Endothelial cell of umbilical vein (primary cell): Measurements from ENCODE around the gene NR3C1. TPM values are rescaled to one million over a fixed set of nuclear protein-coding genes. Genes with fewer than 3 reads are reported as not detected.

Experiments used
- BruUV-seq: library from RNA; stranded (reverse); fragments of 400-500 nt; replicated peaks from 2 replicates; lab custom pipeline; 2021; lab: Mats Ljungman, UMichigan
- CTCF ChIA-PET: fragments of 300-600, 350-600 bp; sonication (Branson Sonifier 250); formaldehyde crosslinking; loops from one replicate; lab custom pipeline; 2021; ENCODE audit warnings: antibody characterized with exemption, inconsistent platforms; lab: Charles Lee
- POLR2A ChIA-PET: fragments of 300-600, 350-600 bp; sonication (Branson Sonifier 250); formaldehyde crosslinking; loops from one replicate; lab custom pipeline; 2021; ENCODE audit warnings: antibody characterized with exemption, inconsistent platforms; lab: Charles Lee
- DNase-seq: peaks from one replicate; pipeline ENCODE4 v3.0.0-alpha.2; 2011; ENCODE audit warnings: low read depth, low spot score
- FAIRE-seq: peaks from 2 replicates; lab custom pipeline; 2011; peaks lifted over from hg19 to GRCh38; lab: Jason Lieb, UNC
- H2AFZ ChIP-seq: 2 replicates; pipeline ENCODE4 v1.6.0; 2012; ENCODE audit warnings: low read depth, low read length, control low read depth, inconsistent platforms
- H3K27ac ChIP-seq: 2 replicates; pipeline ENCODE4 v1.5.1; 2011; ENCODE audit warnings: low read depth, mild to moderate bottlenecking, control low read depth, low read length, moderate library complexity; ENCODE audit not compliant: insufficient read depth
- H3K27me3 ChIP-seq, 2 experiments: 2 replicates each; pipeline versions ENCODE4 v1.6.0 to v1.6.1; 2011; ENCODE audit warnings: low read length in 2 of 2, mixed read lengths in 1 of 2; ENCODE audit not compliant: control insufficient read depth in 2 of 2, insufficient read depth in 2 of 2
- H3K36me3 ChIP-seq, 2 experiments: 2 replicates in 1 of 2; 3 replicates in 1 of 2; pipeline ENCODE4 v1.5.1; 2011; ENCODE audit warnings: low read length in 2 of 2, mild to moderate bottlenecking in 1 of 2, moderate library complexity in 1 of 2; ENCODE audit not compliant: control insufficient read depth in 2 of 2, insufficient read depth in 2 of 2; ENCODE audit errors: extremely low read depth in 1 of 2
- H3K4me1 ChIP-seq: 3 replicates; pipeline ENCODE4 v1.5.1; 2011; ENCODE audit warnings: mild to moderate bottlenecking, low read length; ENCODE audit not compliant: control insufficient read depth, insufficient read depth; ENCODE audit errors: extremely low read depth
- H3K4me2 ChIP-seq: 2 replicates; pipeline ENCODE4 v1.6.1; 2011; ENCODE audit warnings: low read length, control low read depth, mixed read lengths; ENCODE audit not compliant: insufficient read depth
- H3K4me3 ChIP-seq, 3 experiments: fragments of 200-600 bp in 1 of 3; sonication (generic), shearing (Covaris generic) in 1 of 3; replicated peaks in 1 of 3; 2 replicates each; pipeline ENCODE4 v1.5.1; 2011 to 2016; ENCODE audit warnings: control low read depth in 3 of 3, low read length in 3 of 3, mild to moderate bottlenecking in 2 of 3, inconsistent platforms in 1 of 3, low read depth in 1 of 3, moderate library complexity in 1 of 3; ENCODE audit not compliant: insufficient read depth in 1 of 3
- H3K79me2 ChIP-seq: 2 replicates; pipeline ENCODE4 v1.6.0; 2012; ENCODE audit warnings: low read length, inconsistent platforms; ENCODE audit not compliant: control insufficient read depth, insufficient read depth
- H3K9ac ChIP-seq: replicated peaks from 2 replicates; pipeline ENCODE3; 2011; ENCODE audit warnings: low read length, control low read depth; ENCODE audit not compliant: insufficient read depth; ENCODE audit errors: extremely low read depth
- H3K9me1 ChIP-seq: replicated peaks from 3 replicates; pipeline ENCODE4 v1.6.0; 2011; ENCODE audit warnings: mild to moderate bottlenecking, low read length; ENCODE audit not compliant: control insufficient read depth, insufficient read depth; ENCODE audit errors: extremely low read depth
- H3K9me3 ChIP-seq: replicated peaks from 2 replicates; pipeline ENCODE4 v1.5.1; 2012; ENCODE audit warnings: low read length, inconsistent platforms; ENCODE audit not compliant: control insufficient read depth, insufficient read depth
- H4K20me1 ChIP-seq: replicated peaks from 2 replicates; pipeline ENCODE3; 2011; ENCODE audit warnings: mild to moderate bottlenecking, low read length; ENCODE audit not compliant: control insufficient read depth, insufficient read depth; ENCODE audit errors: extremely low read depth
- CTCF ChIP-seq, 2 donors: IDR thresholded peaks; 1 replicate in 1 of 2; 2 replicates in 1 of 2; pipeline ENCODE4 v1.5.1; 2011; ENCODE audit warnings: low read length in 2 of 2, mild to moderate bottlenecking in 2 of 2, moderate library complexity in 2 of 2, control low read depth in 1 of 2, inconsistent platforms in 1 of 2, low read depth in 1 of 2; ENCODE audit not compliant: insufficient read depth in 1 of 2; ENCODE audit errors: extremely low read depth in 1 of 2
- EZH2 ChIP-seq: IDR thresholded peaks from 2 replicates; pipeline ENCODE4 v1.6.1; 2012; ENCODE audit warnings: borderline replicate concordance, low read depth, mild to moderate bottlenecking, moderate library complexity, low read length, inconsistent platforms; ENCODE audit not compliant: severe bottlenecking
- FOS ChIP-seq: IDR thresholded peaks from 2 replicates; pipeline ENCODE4 v1.6.1; 2011; ENCODE audit warnings: mild to moderate bottlenecking, low read length, moderate library complexity, borderline replicate concordance; ENCODE audit not compliant: insufficient read depth
- GATA2 ChIP-seq: IDR thresholded peaks from 2 replicates; pipeline ENCODE4 v1.7.0; 2011; ENCODE audit warnings: low read depth, mild to moderate bottlenecking, moderate library complexity, mixed read lengths, low read length; ENCODE audit not compliant: insufficient read length, insufficient read depth
- JUN ChIP-seq: IDR thresholded peaks from 2 replicates; pipeline ENCODE4 v1.6.1; 2011; ENCODE audit warnings: borderline replicate concordance, low read depth; ENCODE audit not compliant: insufficient read length, insufficient read depth
- MAX ChIP-seq: IDR thresholded peaks from 2 replicates; pipeline ENCODE4 v1.6.1; 2011; ENCODE audit not compliant: insufficient read depth, insufficient read length
- MYC ChIP-seq: IDR thresholded peaks from one replicate; pipeline ENCODE4 v1.6.1; 2011; ENCODE audit warnings: mild to moderate bottlenecking, low read depth, low read length
- POLR2A ChIP-seq: IDR thresholded peaks from 2 replicates; pipeline ENCODE4 v1.6.1; 2012; ENCODE audit warnings: low read depth, mild to moderate bottlenecking, control low read depth, low read length
- POLR2AphosphoS5 ChIP-seq: IDR thresholded peaks from 2 replicates; pipeline ENCODE4 v1.6.1; 2012; ENCODE audit warnings: low read depth, mild to moderate bottlenecking, control low read depth, low read length, moderate library complexity; ENCODE audit not compliant: insufficient read depth
- dilution Hi-C: fragments of 300-500 bp; cut with MboI; formaldehyde crosslinking; loops from one replicate; pipeline ENCODE4 v1.15.0; 2019; ENCODE audit warnings: low sequenced_read_pairs; ENCODE audit not compliant: extremely low pct_ligation_motif_present
- intact Hi-C: fragments of 100-400 bp; cut with micrococcal nuclease; formaldehyde crosslinking; loops from one replicate; pipeline ENCODE4 v1.10.0; 2022
- polyA plus RNA-seq, 4 experiments: library from polyadenylated mRNA; depleted of rRNA in 3 of 4; stranded (reverse) in 3 of 4; unstranded in 1 of 4; fragments of >200 nt; gene quantifications; 2 replicates each; pipeline versions ENCODE4 v1.2.1 to v1.2.3, GENCODE V29; 2011 to 2012; ENCODE audit warnings: missing spikeins in 1 of 4
- total RNA-seq: library from RNA; stranded (reverse); gene quantifications from 2 replicates; pipeline ENCODE4 v1.2.3, GENCODE V29; 2021

Gene NR3C1
- total and polyA plus RNA-seq, 2 donors (not counting 3 experiments of a cell fraction or from before 2014, with no cell fraction given), result 4.1 to 17.0 TPM

- Histone ChIP-seq H3K27ac (no peak overlapping the region), H2AFZ (no peak overlapping the region), H3K36me3 (no peaks in the 10 kb centered on the region), H3K4me3 (no peak overlapping the region), H3K9me1 (no peaks in the 10 kb centered on the region), H3K27me3 (no peaks in the 10 kb centered on the region), H3K9me3 (no peaks in the 10 kb centered on the region), H3K4me1 (peaks cover 9% of the 10 kb centered on the region), H3K9ac (no peak overlapping the region), H3K79me2 (no peaks in the 10 kb centered on the region), H3K4me2 (no peak overlapping the region), H4K20me1 (no peaks in the 10 kb centered on the region)
- ChIA-PET CTCF (interaction anchor here (2.0 kb wide), 1 partner anchor 17 kb away, joined by 4 read pairs; no protein-coding TSS in a partner anchor), POLR2A (no interaction called here)
- dilution Hi-C loops, result no loop called here
- no TSS peak for BruUV-seq
- FAIRE-seq (no peak), DNase-seq (no peak)
- no peak for TF ChIP-seq MAX
- intact Hi-C loops, result no loop called here
These were observed 10.6 kb upstream of the NR3C1 start for GRCh38 chr5:143413958-143414669.

- H2AFZ ChIP-seq, result no peak overlapping the region
- no peak for FAIRE-seq
These were observed 9.3 kb upstream of the NR3C1 start for GRCh38 chr5:143412661-143413342.

More at GRCh38 chr5:143412661-143413342, 9.3 kb upstream of the NR3C1 start:
- Histone ChIP-seq H3K27ac (no peak overlapping the region), H3K79me2 (no peaks in the 10 kb centered on the region), H3K27me3 (no peaks in the 10 kb centered on the region), H4K20me1 (no peaks in the 10 kb centered on the region), H3K4me1 (peaks cover 9% of the 10 kb centered on the region), H3K9me1 (no peaks in the 10 kb centered on the region), H3K4me2 (no peak overlapping the region), H3K9ac (no peak overlapping the region), H3K4me3 (no peak overlapping the region), H3K36me3 (no peaks in the 10 kb centered on the region), H3K9me3 (no peaks in the 10 kb centered on the region)
- ChIA-PET POLR2A (no interaction called here), CTCF (interaction anchor here (1.0 to 2.0 kb wide), 6 partner anchors 9 to 730 kb away, joined by 3 to 4 read pairs (median 4); partner anchors contain the start of gene NR3C1)
- TF ChIP-seq FOS (peak; percentile 5), CTCF (IDR thresholded peaks at IDR 0.05; ENCODE audit: extremely low read depth in 1 of 2, insufficient read depth in 1 of 2, low read depth in 1 of 2, low read length in 2 of 2) (no peak), EZH2 (no peak), GATA2 (peak; percentile 94), MAX (no peak), POLR2AphosphoS5 (no peak), JUN (no peak), POLR2A (no peak), MYC (no peak)
- dilution Hi-C loops (no loop called here), intact Hi-C loops (no loop called here)
- no TSS peak for BruUV-seq
- peak; percentile 24 for DNase-seq
